Osteoblast (primary cell): ENCODE results near the gene USO1. TPM values are rescaled to one million over a fixed set of nuclear protein-coding genes. Genes with fewer than 3 reads are reported as not detected.
"Not testable (repeated sequence)": the region's sequence is repeated elsewhere in the genome, so short reads cannot be mapped to it uniquely, and the experiment has no call there.

Experiments
- DNase-seq: peaks from one replicate; pipeline ENCODE4 v3.0.0; 2011; ENCODE audit warnings: low spot score, mixed read lengths; ENCODE audit not compliant: insufficient read length; ENCODE audit errors: missing footprints
- H2AFZ ChIP-seq: 2 replicates; pipeline ENCODE4 v1.6.0; 2011; ENCODE audit warnings: mild to moderate bottlenecking, low read length
- H3K27ac ChIP-seq: 2 replicates; pipeline ENCODE4 v1.5.1; 2011; ENCODE audit warnings: mild to moderate bottlenecking, low read depth, low read length, moderate library complexity
- H3K27me3 ChIP-seq: 2 replicates; pipeline ENCODE4 v1.6.0; 2012; ENCODE audit warnings: mild to moderate bottlenecking, control low read depth, inconsistent platforms, low read length, moderate library complexity; ENCODE audit not compliant: insufficient read depth
- H3K36me3 ChIP-seq: 2 replicates; pipeline ENCODE4 v1.5.1; 2011; ENCODE audit warnings: mild to moderate bottlenecking, low read length, control low read depth, moderate library complexity; ENCODE audit not compliant: insufficient read depth
- H3K4me1 ChIP-seq: 2 replicates; pipeline ENCODE4 v1.5.1; 2011; ENCODE audit warnings: mild to moderate bottlenecking, low read length, control low read depth, moderate library complexity; ENCODE audit not compliant: insufficient read depth
- H3K4me2 ChIP-seq: 2 replicates; pipeline ENCODE4 v1.6.0; 2011; ENCODE audit warnings: mild to moderate bottlenecking, low read length; ENCODE audit not compliant: insufficient read depth
- H3K4me3 ChIP-seq: fragments of 200-600 bp; sonication (generic); 3 replicates; pipeline ENCODE4 v1.5.1; 2012; ENCODE audit warnings: mild to moderate bottlenecking, low read length, inconsistent platforms; ENCODE audit not compliant: insufficient read depth
- H3K79me2 ChIP-seq: 2 replicates; pipeline ENCODE4 v1.6.0; 2012; ENCODE audit warnings: mild to moderate bottlenecking, low read length, control low read depth, inconsistent platforms; ENCODE audit not compliant: insufficient read depth
- H3K9me3 ChIP-seq: 2 replicates; pipeline ENCODE4 v1.5.1; 2011; ENCODE audit warnings: low read depth, low read length, control low read depth
- H4K20me1 ChIP-seq: 2 replicates; pipeline ENCODE4 v1.6.0; 2012; ENCODE audit warnings: mild to moderate bottlenecking, low read length, control low read depth; ENCODE audit not compliant: insufficient read depth
- CTCF ChIP-seq: IDR thresholded peaks from 2 replicates; pipeline ENCODE4 v1.5.1; 2011; ENCODE audit warnings: mild to moderate bottlenecking, low read depth, low read length, moderate library complexity; ENCODE audit errors: extremely low read depth
- total RNA-seq: library from RNA; depleted of rRNA; stranded (reverse); fragments of >200 nt; gene quantifications from 2 replicates; pipeline ENCODE4 v1.2.3, GENCODE V29; 2012

Gene USO1
- total RNA-seq, 1 donor: 122 TPM

DNA sequence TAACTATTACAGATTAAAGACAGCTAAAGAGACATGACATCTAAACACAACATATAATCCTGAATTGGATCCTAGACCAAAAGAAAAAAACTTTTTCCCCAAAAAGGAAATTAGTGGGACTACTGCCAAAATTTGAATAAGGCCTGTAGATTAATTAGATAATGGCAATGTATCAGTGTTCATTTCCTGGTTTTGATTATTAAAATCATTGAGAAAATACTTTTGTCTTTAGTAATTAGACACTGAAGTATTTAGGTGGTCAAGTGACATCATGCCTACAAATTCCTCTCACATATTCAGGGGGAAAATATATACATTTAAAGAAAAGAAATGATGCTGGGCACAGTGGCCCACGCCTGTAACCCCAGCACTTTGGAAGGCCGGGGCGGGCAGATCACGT, 10.4 kb upstream of the USO1 start:
- H3K4me2 ChIP-seq: no peak overlapping the region
- TF ChIP-seq CTCF: no peak
- H3K4me1 ChIP-seq: peaks cover 14% of the 10 kb centered on the region
- no peak overlapping the region for H3K4me3 ChIP-seq
- H3K9me3 ChIP-seq: no peaks in the 10 kb centered on the region
- no peak overlapping the region for H2AFZ ChIP-seq
- no peak overlapping the region for H3K27ac ChIP-seq
- H4K20me1 ChIP-seq: no peaks in the 10 kb centered on the region
- H3K79me2 ChIP-seq: no peaks in the 10 kb centered on the region
- H3K27me3 ChIP-seq: no peaks in the 10 kb centered on the region
- DNase-seq: no peak
- no peaks in the 10 kb centered on the region for H3K36me3 ChIP-seq

DNA sequence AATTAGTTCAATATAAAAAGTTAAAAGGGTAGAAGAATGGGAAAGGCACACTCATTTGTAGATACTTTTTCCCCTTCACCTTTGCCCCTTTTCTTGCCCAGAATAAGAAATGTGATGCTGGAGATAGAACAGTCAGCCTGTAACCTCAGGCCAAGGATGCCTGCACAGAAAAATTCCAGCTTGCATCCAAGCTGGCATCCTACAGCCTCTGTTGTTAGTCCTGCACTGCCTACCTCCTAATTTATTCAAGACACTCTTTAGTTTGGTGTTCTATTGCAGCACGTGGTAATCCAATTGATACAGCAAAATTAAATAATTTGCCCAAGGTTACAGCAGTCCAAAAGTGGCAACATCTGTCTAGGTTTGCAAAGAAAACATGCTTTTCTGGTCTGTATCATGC, 9.7 kb upstream of the USO1 start:
- H3K4me2 ChIP-seq: peak overlapping the region; percentile 15
- H3K27ac ChIP-seq: peak overlapping the region; percentile 31
- H3K36me3 ChIP-seq: no peaks in the 10 kb centered on the region
- no peaks in the 10 kb centered on the region for H3K27me3 ChIP-seq
- H3K9me3 ChIP-seq: no peaks in the 10 kb centered on the region
- H3K4me3 ChIP-seq: no peak overlapping the region
- H3K79me2 ChIP-seq: no peaks in the 10 kb centered on the region
- DNase-seq: peak; percentile 65
- H2AFZ ChIP-seq: no peak overlapping the region
- no peak for TF ChIP-seq CTCF
- no peaks in the 10 kb centered on the region for H4K20me1 ChIP-seq
- peaks cover 14% of the 10 kb centered on the region for H3K4me1 ChIP-seq

DNA sequence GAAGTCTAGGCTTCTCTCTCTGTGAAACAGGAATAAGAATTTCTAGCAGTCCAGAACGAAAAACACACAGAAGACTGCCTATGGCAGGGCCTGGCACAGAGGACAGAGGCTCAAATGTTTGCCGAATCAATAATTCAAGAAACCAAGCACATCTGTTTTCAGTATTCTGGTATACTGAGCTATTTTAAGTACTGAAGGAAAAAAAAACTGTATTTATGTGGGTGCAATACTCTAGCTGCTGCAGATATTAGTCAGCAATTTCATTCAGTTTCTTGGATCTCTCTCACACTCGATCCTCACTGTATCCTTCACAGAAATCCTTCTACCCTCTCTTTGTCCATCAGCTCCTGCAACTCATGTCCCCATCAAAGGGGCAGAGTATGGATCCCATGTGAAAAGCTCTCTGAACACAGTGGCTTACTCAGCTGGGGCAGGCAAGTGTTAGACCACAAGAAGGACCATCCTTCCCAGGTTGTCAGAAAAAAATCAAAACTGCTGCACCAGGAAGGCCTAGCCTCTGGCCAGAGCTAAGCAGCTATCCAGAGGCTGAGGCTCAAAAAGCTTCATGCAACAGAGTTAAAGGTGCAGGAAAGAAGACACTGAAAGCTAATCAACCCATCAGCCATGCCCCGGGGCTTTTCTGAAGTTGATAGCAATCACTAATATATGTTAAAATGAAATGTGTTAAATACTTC, 9.1 kb upstream of the USO1 start:
- no peak overlapping the region for H3K4me3 ChIP-seq
- H3K4me2 ChIP-seq: peak overlapping the region; percentile 15
- no peaks in the 10 kb centered on the region for H3K27me3 ChIP-seq
- no peaks in the 10 kb centered on the region for H3K36me3 ChIP-seq
- TF ChIP-seq CTCF: no peak
- no peaks in the 10 kb centered on the region for H3K79me2 ChIP-seq
- no peaks in the 10 kb centered on the region for H3K9me3 ChIP-seq
- H3K4me1 ChIP-seq: peaks cover 14% of the 10 kb centered on the region
- H2AFZ ChIP-seq: peak overlapping the region; percentile 63
- no peaks in the 10 kb centered on the region for H4K20me1 ChIP-seq
- H3K27ac ChIP-seq: peak overlapping the region; percentile 31
- DNase-seq: peak; percentile 45

DNA sequence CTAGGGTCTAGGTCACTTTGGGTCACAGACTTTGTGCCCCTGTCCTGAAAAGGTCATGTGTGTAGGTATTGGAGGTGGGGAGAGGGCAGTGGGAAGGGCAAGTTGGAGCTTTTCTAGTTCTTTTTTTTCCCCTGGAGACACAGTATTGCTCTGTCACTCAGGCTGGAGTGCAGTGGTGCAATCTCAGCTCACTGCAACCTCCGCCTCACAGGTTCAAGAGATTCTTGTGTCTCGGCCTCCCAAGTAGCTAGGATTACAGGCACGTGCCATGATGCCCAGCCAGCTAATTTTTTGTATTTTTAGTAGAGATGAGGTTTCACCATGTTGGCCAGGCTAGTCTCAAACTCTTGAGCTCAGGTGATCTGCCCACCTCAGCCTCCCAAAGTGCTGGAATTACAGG, 8.3 kb upstream of the USO1 start:
- not testable (repeated sequence) for H2AFZ ChIP-seq, H3K4me3 ChIP-seq

More for the DNA sequence above, 8.3 kb upstream of the USO1 start:
- H3K4me1 ChIP-seq: peaks cover 14% of the 10 kb centered on the region
- not testable (repeated sequence) for H3K79me2 ChIP-seq, H4K20me1 ChIP-seq, H3K4me2 ChIP-seq, H3K27ac ChIP-seq, H3K36me3 ChIP-seq, H3K9me3 ChIP-seq, H3K27me3 ChIP-seq, DNase-seq
